ENCODE data around the gene CTAGE15. TPM values are rescaled to one million over a fixed set of nuclear protein-coding genes. Genes with fewer than 3 reads are reported as not detected.
"Not testable (repeated sequence)": the region's sequence is repeated elsewhere in the genome, so short reads cannot be mapped to it uniquely, and the experiment has no call there.

The CTAGE15 gene
- total and polyA plus RNA-seq, 9 of the 15 experiments (the other 6 are each of a cell fraction or from before 2014, with no cell fraction given) = 0.01 to 0.56 (median 0.13) TPM; not detected in 3

GRCh38 chr7:143589897-143590296, 18.3 kb downstream of the CTAGE15 start:
- H3K9me3 ChIP-seq (replicated peaks; ENCODE audit: control insufficient read depth, insufficient read depth, low read depth, low read length); H3K27me3 ChIP-seq (ENCODE audit: control insufficient read depth in 2 of 2, insufficient read depth in 2 of 2, low read length in 2 of 2); FAIRE-seq; H3K4me1 ChIP-seq (replicated peaks in 1 of 2; ENCODE audit: control insufficient read depth in 2 of 2, insufficient read depth in 2 of 2, low read length in 2 of 2); DNase-seq (ENCODE audit: extremely low read depth in 1 of 4, low spot score in 3 of 4); BruUV-seq (replicated peaks); H3K79me2 ChIP-seq (ENCODE audit: control insufficient read depth, insufficient read depth, low read length); CTCF ChIA-PET (ENCODE audit: low intra/inter-chr PET ratio); H3K27ac ChIP-seq (ENCODE audit: extremely low read depth, low read depth, low read length); intact Hi-C loops (cut with micrococcal nuclease); H3K9me1 ChIP-seq (ENCODE audit: control insufficient read depth, insufficient read depth, low read length); POLR2A ChIA-PET; H3K9ac ChIP-seq (ENCODE audit: insufficient read depth in 1 of 2, low read depth in 2 of 2, low read length in 2 of 2); H3K4me3 ChIP-seq; H3K4me2 ChIP-seq (ENCODE audit: insufficient read depth, low read length); ATAC-seq; H3K36me3 ChIP-seq (ENCODE audit: control insufficient read depth, insufficient read depth, low read length); H2AFZ ChIP-seq (ENCODE audit: low read depth, low read length); H4K20me1 ChIP-seq (replicated peaks; ENCODE audit: control insufficient read depth, insufficient read depth, low read length): not testable (repeated sequence)
- in situ Hi-C loops (cut with MboI) = loop anchor here (5.0 kb wide), 1 partner anchor 282 kb away; no protein-coding TSS in a partner anchor

- H4K20me1 ChIP-seq (replicated peaks; ENCODE audit: control insufficient read depth, insufficient read depth, low read length); FAIRE-seq; H3K79me2 ChIP-seq (ENCODE audit: control insufficient read depth, insufficient read depth, low read length); in situ Hi-C loops (cut with MboI); POLR2A ChIA-PET; ATAC-seq; CTCF ChIA-PET (ENCODE audit: low intra/inter-chr PET ratio); intact Hi-C loops (cut with micrococcal nuclease); H3K4me1 ChIP-seq (replicated peaks in 1 of 2; ENCODE audit: control insufficient read depth in 2 of 2, insufficient read depth in 2 of 2, low read length in 2 of 2); H3K9me3 ChIP-seq (replicated peaks; ENCODE audit: control insufficient read depth, insufficient read depth, low read depth, low read length); H2AFZ ChIP-seq (ENCODE audit: low read depth, low read length); H3K27me3 ChIP-seq (ENCODE audit: control insufficient read depth in 2 of 2, insufficient read depth in 2 of 2, low read length in 2 of 2); BruUV-seq (replicated peaks); H3K36me3 ChIP-seq (ENCODE audit: control insufficient read depth, insufficient read depth, low read length); H3K4me2 ChIP-seq (ENCODE audit: insufficient read depth, low read length); H3K27ac ChIP-seq (ENCODE audit: extremely low read depth, low read depth, low read length); H3K9me1 ChIP-seq (ENCODE audit: control insufficient read depth, insufficient read depth, low read length); DNase-seq (ENCODE audit: extremely low read depth in 1 of 4, low spot score in 3 of 4); H3K4me3 ChIP-seq; H3K9ac ChIP-seq (ENCODE audit: insufficient read depth in 1 of 2, low read depth in 2 of 2, low read length in 2 of 2): not testable (repeated sequence)
- WGBS (ENCODE audit: insufficient coverage, low coverage, missing lambda C conversion rate) = 60% methylated on average over 2 of the region's 11 CpGs
These were observed 26.5 kb downstream of the CTAGE15 start for GRCh38 chr7:143598086-143598485.

DNA sequence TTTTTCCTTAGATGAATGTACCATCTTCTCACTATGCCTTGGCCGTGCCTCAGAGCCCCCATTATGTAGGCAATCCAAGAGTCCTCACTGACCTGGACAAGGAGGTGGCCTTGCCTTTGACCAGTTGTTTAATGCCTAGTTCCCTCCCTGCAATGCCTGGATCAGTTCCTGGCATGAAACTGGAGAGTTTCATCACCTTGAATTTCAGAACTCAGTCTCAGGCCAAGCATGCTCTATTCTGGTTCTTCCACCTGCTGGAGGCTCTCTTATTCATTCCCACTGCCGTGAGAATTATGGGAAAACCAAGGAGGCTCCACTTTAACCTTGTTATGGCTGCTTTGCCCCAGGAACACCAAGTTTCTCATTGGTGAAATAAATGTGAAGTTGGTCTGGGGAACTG, 31.9 kb downstream of the CTAGE15 start:
- H3K9me3 ChIP-seq (replicated peaks; ENCODE audit: control insufficient read depth, insufficient read depth, low read depth, low read length); H3K9ac ChIP-seq (ENCODE audit: insufficient read depth in 1 of 2, low read depth in 2 of 2, low read length in 2 of 2); H3K27ac ChIP-seq (ENCODE audit: extremely low read depth, low read depth, low read length); H3K27me3 ChIP-seq (ENCODE audit: control insufficient read depth in 2 of 2, insufficient read depth in 2 of 2, low read length in 2 of 2); FAIRE-seq; H3K4me1 ChIP-seq (replicated peaks in 1 of 2; ENCODE audit: control insufficient read depth in 2 of 2, insufficient read depth in 2 of 2, low read length in 2 of 2); H3K4me2 ChIP-seq (ENCODE audit: insufficient read depth, low read length); in situ Hi-C loops (cut with MboI); POLR2A ChIA-PET; H3K79me2 ChIP-seq (ENCODE audit: control insufficient read depth, insufficient read depth, low read length); H3K4me3 ChIP-seq; CTCF ChIA-PET (ENCODE audit: low intra/inter-chr PET ratio); BruUV-seq (replicated peaks); H4K20me1 ChIP-seq (replicated peaks; ENCODE audit: control insufficient read depth, insufficient read depth, low read length); ATAC-seq; DNase-seq (ENCODE audit: extremely low read depth in 1 of 4, low spot score in 3 of 4); intact Hi-C loops (cut with micrococcal nuclease); H3K9me1 ChIP-seq (ENCODE audit: control insufficient read depth, insufficient read depth, low read length); H3K36me3 ChIP-seq (ENCODE audit: control insufficient read depth, insufficient read depth, low read length); H2AFZ ChIP-seq (ENCODE audit: low read depth, low read length): not testable (repeated sequence)
- WGBS (ENCODE audit: insufficient coverage, low coverage, missing lambda C conversion rate) = no CpG with 5 or more reads among the region's 2 CpGs

GRCh38 chr7:143606088-143606487, 34.5 kb downstream of the CTAGE15 start:
- intact Hi-C loops (cut with micrococcal nuclease); in situ Hi-C loops (cut with MboI); H3K36me3 ChIP-seq (ENCODE audit: control insufficient read depth, insufficient read depth, low read length); H3K27me3 ChIP-seq (ENCODE audit: control insufficient read depth in 2 of 2, insufficient read depth in 2 of 2, low read length in 2 of 2); H3K9ac ChIP-seq (ENCODE audit: insufficient read depth in 1 of 2, low read depth in 2 of 2, low read length in 2 of 2); H3K4me2 ChIP-seq (ENCODE audit: insufficient read depth, low read length); H3K79me2 ChIP-seq (ENCODE audit: control insufficient read depth, insufficient read depth, low read length); POLR2A ChIA-PET; CTCF ChIA-PET (ENCODE audit: low intra/inter-chr PET ratio); H4K20me1 ChIP-seq (replicated peaks; ENCODE audit: control insufficient read depth, insufficient read depth, low read length); ATAC-seq; H2AFZ ChIP-seq (ENCODE audit: low read depth, low read length); H3K9me3 ChIP-seq (replicated peaks; ENCODE audit: control insufficient read depth, insufficient read depth, low read depth, low read length); H3K4me1 ChIP-seq (replicated peaks in 1 of 2; ENCODE audit: control insufficient read depth in 2 of 2, insufficient read depth in 2 of 2, low read length in 2 of 2); H3K9me1 ChIP-seq (ENCODE audit: control insufficient read depth, insufficient read depth, low read length); FAIRE-seq; H3K4me3 ChIP-seq; H3K27ac ChIP-seq (ENCODE audit: extremely low read depth, low read depth, low read length); DNase-seq (ENCODE audit: extremely low read depth in 1 of 4, low spot score in 3 of 4): not testable (repeated sequence)
- BruUV-seq (replicated peaks) = TSS peak; percentile 26
- no CpG with 5 or more reads among the region's 1 CpG for WGBS (ENCODE audit: insufficient coverage, low coverage, missing lambda C conversion rate)
